Kidney (tissue), 14 donors: ENCODE measurements around the gene TBCD. TPM values are rescaled to one million over a fixed set of nuclear protein-coding genes. Genes with fewer than 3 reads are reported as not detected.
"Not testable (repeated sequence)": the region's sequence is repeated elsewhere in the genome, so short reads cannot be mapped to it uniquely, and the experiment has no call there.

ENCODE experiments used
- DNase-seq, 5 donors: peaks; one replicate each; pipeline ENCODE4 v3.0.0-alpha.2; 2013 to 2020
- FAIRE-seq: peaks from 2 replicates; lab custom pipeline; 2012; peaks lifted over from hg19 to GRCh38; lab: Jason Lieb, UNC
- H3K27ac ChIP-seq, 2 donors: one replicate each; pipeline ENCODE4 v1.7.0; 2013; ENCODE audit warnings: low read depth in 2 of 2, low read length in 2 of 2, inconsistent platforms in 1 of 2
- H3K27me3 ChIP-seq: one replicate; pipeline ENCODE4 v1.7.1; 2013; ENCODE audit warnings: low read length, inconsistent platforms; ENCODE audit not compliant: control insufficient read depth, insufficient read depth
- H3K36me3 ChIP-seq, 3 donors: one replicate each; pipeline versions ENCODE4 v1.7.0 to v1.7.1; 2013; ENCODE audit warnings: low read length in 3 of 3, control low read depth in 1 of 3, inconsistent platforms in 1 of 3; ENCODE audit not compliant: insufficient read depth in 3 of 3, control insufficient read depth in 2 of 3
- H3K4me1 ChIP-seq, 3 donors: one replicate each; pipeline versions ENCODE4 v1.7.0 to v1.7.1; 2013; ENCODE audit warnings: low read length in 3 of 3, inconsistent platforms in 1 of 3, low read depth in 1 of 3; ENCODE audit not compliant: control insufficient read depth in 2 of 3, insufficient read depth in 2 of 3
- H3K4me3 ChIP-seq, 3 donors: one replicate each; pipeline versions ENCODE4 v1.7.0 to v1.8.1; 2013; ENCODE audit warnings: low read length in 3 of 3, control low read depth in 1 of 3, inconsistent platforms in 1 of 3
- H3K9ac ChIP-seq, 3 donors: one replicate each; pipeline versions ENCODE4 v1.7.0 to v1.7.1; 2013; ENCODE audit warnings: low read length in 3 of 3, control low read depth in 1 of 3, inconsistent platforms in 1 of 3
- H3K9me3 ChIP-seq, 3 donors: one replicate each; pipeline versions ENCODE4 v1.7.0 to v1.7.1; 2013; ENCODE audit warnings: low read length in 3 of 3, control low read depth in 1 of 3, inconsistent platforms in 1 of 3; ENCODE audit not compliant: control insufficient read depth in 2 of 3, insufficient read depth in 1 of 3
- CTCF ChIP-seq: IDR thresholded peaks from 3 replicates; pipeline ENCODE4 v1.5.1; 2012; ENCODE audit warnings: mild to moderate bottlenecking, moderate library complexity, borderline replicate concordance; ENCODE audit not compliant: insufficient read depth; ENCODE audit errors: extremely low read depth
- intact Hi-C: fragments of 100-400 bp; cut with DNase I; formaldehyde crosslinking; loops from one replicate; pipeline ENCODE4 v1.11.1; 2022
- polyA plus RNA-seq: library from polyadenylated mRNA; stranded (reverse); fragments of 350-450 nt; fragmentation: Illumina TruSeq; extraction: RNeasy Lipid Tissue Mini Kit (QIAGEN cat#74804); gene quantifications from one replicate; pipeline ENCODE4 v1.2.3, GENCODE V29; 2014; ENCODE audit warnings: low read depth, low replicate concordance; ENCODE audit not compliant: insufficient read depth
- total RNA-seq: library from RNA; stranded (reverse); fragmentation: NEBNext Ultra II Directional; extraction: Animal tissue kit (Norgen Biotek cat#: 25700); gene quantifications from one replicate; pipeline ENCODE4 v1.2.1, GENCODE V29; 2021
- donor health status: control.
- donor health status: control.
- donor health status: control.
- donor health status: control.
- donor health status: control.
- donor health status: DM: yes; HTN: yes; CAD: no.
- donor health status: Normal renal cell carcinoma (clear cell type).

Gene TBCD
- total and polyA plus RNA-seq, 2 donors from 2014 or later: 72.8 to 78.7 TPM

GRCh38 chr17:82961366-82962162 is 209.7 kb downstream of the TBCD start:
- Histone ChIP-seq H3K27ac (no peak overlapping the region), H3K4me1 (peaks cover 0 to 4% (median 0%) of the 10 kb centered on the region in 3 donors), H3K9me3 (peaks cover 0 to 2% (median 0%) of the 10 kb centered on the region in 3 donors), H3K27me3 (no peaks in the 10 kb centered on the region), H3K36me3 (peaks cover 0 to 4% (median 0%) of the 10 kb centered on the region in 3 donors), H3K4me3 (no peak overlapping the region), H3K9ac (no peak overlapping the region)
- intact Hi-C loops: no loop called here
- peak in 2 of 5 donors; percentile 30 to 37 for DNase-seq
- no peak for FAIRE-seq
- no peak for TF ChIP-seq CTCF

- intact Hi-C loops: no loop called here
- DNase-seq: peak in 2 of 5 donors; percentile 24 to 61
- H3K27ac ChIP-seq: no peak overlapping the region
Observed at GRCh38 chr17:82962163-82962720, 210.4 kb downstream of the TBCD start.

GRCh38 chr17:82963104-82963950 is 211.5 kb downstream of the TBCD start:
- peak overlapping the region in 2 of 3 donors; percentile 9 to 37 for H3K4me3 ChIP-seq
- H3K27ac ChIP-seq: peak overlapping the region in 1 of 2 donors; percentile 72
- peaks cover 0 to 4% (median 0%) of the 10 kb centered on the region in 3 donors for H3K36me3 ChIP-seq
- H3K27me3 ChIP-seq: no peaks in the 10 kb centered on the region
- intact Hi-C loops: no loop called here
- H3K9ac ChIP-seq: peak overlapping the region in 1 of 3 donors; percentile 46
- peaks cover 0 to 2% (median 0%) of the 10 kb centered on the region in 3 donors for H3K9me3 ChIP-seq
- TF ChIP-seq CTCF: peak; percentile 82
- FAIRE-seq (no peak), DNase-seq (peak; percentile 85 to 94 (median 91))
- H3K4me1 ChIP-seq: peaks cover 0 to 4% (median 0%) of the 10 kb centered on the region in 3 donors

More at GRCh38 chr17:82962163-82962720, 210.4 kb downstream of the TBCD start:
- H3K9ac ChIP-seq: no peak overlapping the region
- H3K4me3 ChIP-seq: no peak overlapping the region
- no peak for TF ChIP-seq CTCF
- peaks cover 0 to 2% (median 0%) of the 10 kb centered on the region in 3 donors for H3K9me3 ChIP-seq
- FAIRE-seq: no peak
- H3K4me1 ChIP-seq: peaks cover 0 to 4% (median 0%) of the 10 kb centered on the region in 3 donors
- H3K27me3 ChIP-seq: no peaks in the 10 kb centered on the region
- peaks cover 0 to 4% (median 0%) of the 10 kb centered on the region in 3 donors for H3K36me3 ChIP-seq

GRCh38 chr17:82964451-82964850 is 212.6 kb downstream of the TBCD start:
- H3K9me3 ChIP-seq, H3K36me3 ChIP-seq, H3K4me1 ChIP-seq, H3K4me3 ChIP-seq, H3K27ac ChIP-seq, H3K9ac ChIP-seq, FAIRE-seq, H3K27me3 ChIP-seq, intact Hi-C loops: not testable (repeated sequence)
- peak in 2 of 5 donors; percentile 54 to 59 for DNase-seq
